Dendritic cell treated with granulocyte-macrophage colony-stimulating factor and Interleukin-4, amounts not matched to agents 40 ng/mL and 50 ng/mL, for 4 days (primary cell): ENCODE measurements around the gene ZFHX3.
A peak's percentile ranks its signal among the peaks of the same experiment; 100 is the strongest.

Source experiments
- H3K27ac Mint-ChIP-seq: one replicate; pipeline ENCODE4 v1.8.0; 2022; ENCODE audit warnings: mild to moderate bottlenecking, mixed read lengths
- H3K27me3 Mint-ChIP-seq: one replicate; pipeline ENCODE4 v1.8.0; 2022; ENCODE audit warnings: mild to moderate bottlenecking, mixed read lengths
- H3K36me3 Mint-ChIP-seq: one replicate; pipeline ENCODE4 v1.8.0; 2022; ENCODE audit warnings: low read depth, mixed read lengths
- H3K4me1 Mint-ChIP-seq: one replicate; pipeline ENCODE4 v1.8.0; 2022; ENCODE audit warnings: low read depth, mixed read lengths
- H3K4me3 Mint-ChIP-seq: one replicate; pipeline ENCODE4 v1.8.0; 2022; ENCODE audit warnings: mild to moderate bottlenecking, moderate library complexity, mixed read lengths
- H3K9me3 Mint-ChIP-seq: one replicate; pipeline ENCODE4 v1.8.0; 2022; ENCODE audit warnings: mixed read lengths
- intact Hi-C: fragments of 100-400 bp; cut with micrococcal nuclease; formaldehyde crosslinking; loops from one replicate; pipeline ENCODE4 v1.15.0; 2022

The ZFHX3 gene

DNA sequence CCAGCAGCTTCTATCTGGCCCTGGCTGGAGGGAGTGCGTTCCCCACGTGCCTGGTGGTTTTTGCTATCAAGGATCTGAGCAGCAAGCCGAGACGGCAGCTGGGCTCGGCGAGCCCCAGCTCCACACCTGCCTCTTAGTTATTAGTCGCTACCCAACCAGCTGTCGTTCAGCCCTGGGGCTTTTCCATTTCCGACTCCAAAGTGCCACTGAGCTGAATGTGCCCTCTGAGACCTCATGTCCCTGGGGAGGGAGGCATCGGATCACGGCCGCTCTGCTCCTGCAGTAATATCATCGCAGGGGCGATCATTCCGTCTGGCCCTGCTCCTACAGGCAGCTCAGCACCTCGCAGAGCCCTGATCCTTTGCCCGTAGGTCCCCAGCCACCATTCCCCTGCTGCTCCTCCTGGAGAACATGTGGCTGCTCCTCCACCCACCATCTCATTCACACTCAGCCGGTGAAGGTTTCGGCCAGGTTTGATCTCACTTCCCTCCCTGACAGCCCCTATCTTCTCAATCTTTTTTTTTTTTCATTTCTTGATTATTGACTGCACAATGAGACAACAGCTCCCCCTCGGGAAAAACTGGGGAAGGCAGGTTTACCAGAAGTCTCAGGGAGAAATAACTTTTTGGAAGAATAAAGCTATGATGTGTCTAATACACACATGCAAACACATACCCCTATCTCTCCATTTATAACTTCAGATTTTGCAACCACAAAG, 86.7 kb downstream of the ZFHX3 start:
- peaks cover 5% of the 10 kb centered on the region for H3K4me1 Mint-ChIP-seq
- H3K4me3 Mint-ChIP-seq, result no peak overlapping the region
- peaks cover 44% of the 10 kb centered on the region for H3K36me3 Mint-ChIP-seq
- H3K27me3 Mint-ChIP-seq, result no peaks in the 10 kb centered on the region
- H3K27ac Mint-ChIP-seq, result no peak overlapping the region
- intact Hi-C loops, result no loop called here
- H3K9me3 Mint-ChIP-seq, result peaks cover 12% of the 10 kb centered on the region

GRCh38 chr16:72960101-72960500, 87.8 kb downstream of the ZFHX3 start:
- Mint-ChIP-seq H3K36me3 (peaks cover 53% of the 10 kb centered on the region), H3K9me3 (peaks cover 12% of the 10 kb centered on the region), H3K27ac (no peak overlapping the region), H3K4me1 (peaks cover 5% of the 10 kb centered on the region), H3K27me3 (no peaks in the 10 kb centered on the region), H3K4me3 (no peak overlapping the region)
- intact Hi-C loops, result no loop called here

DNA sequence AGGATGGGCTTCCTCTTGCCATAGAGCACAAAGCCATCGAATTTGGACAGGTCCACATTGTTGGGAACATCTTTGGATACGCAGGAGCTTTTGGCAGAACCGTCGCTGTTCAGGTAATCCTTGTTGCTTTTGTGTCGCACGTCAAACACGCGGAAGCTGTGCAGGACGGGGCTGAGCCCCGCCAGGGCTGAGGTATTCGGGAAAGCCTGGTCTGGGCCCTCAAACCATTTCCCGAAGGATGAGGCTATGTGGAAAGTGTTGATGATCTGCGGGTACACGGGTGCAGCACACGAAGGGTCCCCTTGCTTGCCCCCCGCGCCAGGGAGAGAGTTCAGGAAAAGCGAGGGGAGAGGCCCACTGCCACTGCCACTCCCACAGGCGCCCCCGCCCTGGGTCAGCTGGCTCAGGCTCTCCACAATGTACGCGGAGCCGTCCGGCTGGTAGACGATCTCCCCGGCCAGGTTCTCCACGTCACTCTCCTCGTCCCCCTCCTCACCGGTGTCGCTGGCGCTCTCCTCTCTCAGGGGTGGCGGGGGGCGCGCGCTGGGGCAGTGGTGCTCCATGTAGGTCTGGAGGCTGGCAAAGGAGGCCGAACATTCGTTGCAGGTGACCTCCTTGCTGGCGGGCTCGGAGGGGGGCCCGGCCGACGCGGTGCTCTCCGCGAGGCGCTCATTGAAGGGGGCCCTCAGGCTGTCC, 88.5 kb downstream of the ZFHX3 start:
- Mint-ChIP-seq H3K9me3 (peaks cover 12% of the 10 kb centered on the region), H3K4me3 (no peak overlapping the region), H3K27ac (no peak overlapping the region), H3K27me3 (no peaks in the 10 kb centered on the region), H3K36me3 (peaks cover 53% of the 10 kb centered on the region), H3K4me1 (peaks cover 5% of the 10 kb centered on the region)
- intact Hi-C loops, result no loop called here

- no peaks in the 10 kb centered on the region for H3K27me3 Mint-ChIP-seq
- H3K4me3 Mint-ChIP-seq, result no peak overlapping the region
- peaks cover 12% of the 10 kb centered on the region for H3K9me3 Mint-ChIP-seq
- H3K4me1 Mint-ChIP-seq, result peaks cover 5% of the 10 kb centered on the region
- peaks cover 53% of the 10 kb centered on the region for H3K36me3 Mint-ChIP-seq
- H3K27ac Mint-ChIP-seq, result no peak overlapping the region
- intact Hi-C loops, result no loop called here
Observed at GRCh38 chr16:72958522-72959076, 89.3 kb downstream of the ZFHX3 start.

- H3K4me1 Mint-ChIP-seq, result peaks cover 5% of the 10 kb centered on the region
Observed at GRCh38 chr16:72957303-72958277, 90.3 kb downstream of the ZFHX3 start.

GRCh38 chr16:72956124-72957064, 91.5 kb downstream of the ZFHX3 start:
- Mint-ChIP-seq H3K27me3 (no peaks in the 10 kb centered on the region), H3K36me3 (peaks cover 62% of the 10 kb centered on the region), H3K9me3 (peaks cover 12% of the 10 kb centered on the region), H3K4me3 (no peak overlapping the region), H3K27ac (no peak overlapping the region), H3K4me1 (peaks cover 10% of the 10 kb centered on the region)
- intact Hi-C loops, result no loop called here

More at GRCh38 chr16:72957303-72958277, 90.3 kb downstream of the ZFHX3 start:
- no peak overlapping the region for H3K27ac Mint-ChIP-seq
- H3K36me3 Mint-ChIP-seq, result peaks cover 53% of the 10 kb centered on the region
- peaks cover 12% of the 10 kb centered on the region for H3K9me3 Mint-ChIP-seq
- H3K4me3 Mint-ChIP-seq, result no peak overlapping the region
- intact Hi-C loops, result no loop called here
- H3K27me3 Mint-ChIP-seq, result no peaks in the 10 kb centered on the region

DNA sequence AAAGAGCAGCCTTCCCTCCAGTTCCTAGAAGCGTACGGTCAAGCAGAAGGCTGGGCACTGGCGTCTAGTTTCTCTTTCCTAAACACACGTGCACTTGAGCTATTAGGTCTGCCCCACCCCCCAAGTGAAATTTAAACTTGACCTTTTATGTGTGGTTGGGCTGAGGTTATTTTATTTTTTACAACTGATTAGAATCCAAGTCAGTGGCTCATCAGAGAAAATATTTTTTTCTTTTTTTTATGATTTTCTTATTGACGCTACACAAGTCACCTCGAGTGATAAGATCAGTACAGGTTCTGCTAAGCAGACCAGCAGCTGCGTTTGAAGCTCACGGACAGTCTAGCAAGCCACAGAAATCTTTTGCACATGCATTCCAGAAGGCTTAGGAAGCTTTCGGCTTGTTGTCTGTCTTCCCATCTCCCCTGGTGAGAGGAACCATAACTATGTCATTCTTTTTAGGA, 95.1 kb downstream of the ZFHX3 start:
- peaks cover 10% of the 10 kb centered on the region for H3K4me1 Mint-ChIP-seq
- H3K4me3 Mint-ChIP-seq, result no peak overlapping the region
- no peaks in the 10 kb centered on the region for H3K27me3 Mint-ChIP-seq
- intact Hi-C loops, result no loop called here
- peaks cover 8% of the 10 kb centered on the region for H3K9me3 Mint-ChIP-seq
- no peak overlapping the region for H3K27ac Mint-ChIP-seq
- peaks cover 67% of the 10 kb centered on the region for H3K36me3 Mint-ChIP-seq

DNA sequence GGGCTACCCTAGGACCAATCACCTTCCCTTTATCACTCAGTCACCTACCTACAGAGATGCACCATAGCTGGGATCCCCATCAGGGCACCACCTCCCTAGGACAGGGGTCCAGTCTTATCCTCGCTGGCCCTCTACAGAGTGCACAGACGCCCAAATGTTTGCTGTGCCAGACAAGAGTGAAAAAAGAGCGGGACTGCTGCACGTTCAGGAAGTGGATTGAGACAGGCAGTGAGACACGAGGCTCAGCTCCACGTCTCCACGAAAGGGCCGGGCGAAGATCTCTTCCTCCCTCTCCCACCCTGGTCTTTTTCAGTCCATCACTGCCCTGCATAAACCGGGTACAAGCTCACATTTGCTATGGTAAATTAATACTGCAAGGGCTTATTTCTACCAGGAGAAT, 95.5 kb downstream of the ZFHX3 start:
- Mint-ChIP-seq H3K4me3 (no peak overlapping the region), H3K4me1 (peaks cover 10% of the 10 kb centered on the region), H3K27ac (peak overlapping the region; percentile 19), H3K36me3 (peaks cover 67% of the 10 kb centered on the region), H3K27me3 (no peaks in the 10 kb centered on the region), H3K9me3 (peaks cover 8% of the 10 kb centered on the region)
- intact Hi-C loops, result no loop called here

DNA sequence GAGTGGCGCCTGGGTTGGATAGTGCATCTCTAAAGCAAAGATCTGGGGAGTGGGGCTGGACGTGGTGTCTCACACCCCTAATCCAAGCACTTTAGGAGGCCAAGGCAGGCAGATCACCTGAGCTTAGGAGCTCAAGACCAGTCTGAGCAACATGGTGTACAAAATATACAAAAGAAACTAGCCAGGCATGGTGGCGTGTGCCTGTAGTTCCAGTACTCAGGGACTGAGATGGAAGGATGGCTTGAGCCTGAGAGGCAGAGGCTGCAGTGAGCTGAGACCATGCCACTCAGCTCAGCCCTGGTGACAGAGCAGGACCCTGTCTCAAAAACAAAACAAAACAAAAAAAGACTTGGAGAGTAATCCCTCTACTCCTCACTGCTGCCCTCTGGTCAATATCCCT, 96.0 kb downstream of the ZFHX3 start:
- Mint-ChIP-seq H3K9me3 (peaks cover 8% of the 10 kb centered on the region), H3K27ac (peak overlapping the region; percentile 19), H3K4me3 (no peak overlapping the region), H3K4me1 (peaks cover 10% of the 10 kb centered on the region), H3K27me3 (no peaks in the 10 kb centered on the region), H3K36me3 (peaks cover 67% of the 10 kb centered on the region)
- intact Hi-C loops, result no loop called here

- peaks cover 8% of the 10 kb centered on the region for H3K9me3 Mint-ChIP-seq
Observed at GRCh38 chr16:72950669-72951068, 97.3 kb downstream of the ZFHX3 start.

GRCh38 chr16:72948238-72948829, 99.6 kb downstream of the ZFHX3 start:
- Mint-ChIP-seq H3K4me3 (no peak overlapping the region), H3K9me3 (peaks cover 8% of the 10 kb centered on the region), H3K36me3 (peaks cover 75% of the 10 kb centered on the region), H3K27me3 (no peaks in the 10 kb centered on the region), H3K4me1 (peaks cover 10% of the 10 kb centered on the region), H3K27ac (no peak overlapping the region)
- intact Hi-C loops, result no loop called here

More at GRCh38 chr16:72950669-72951068, 97.3 kb downstream of the ZFHX3 start:
- intact Hi-C loops, result no loop called here
- Mint-ChIP-seq H3K27ac (no peak overlapping the region), H3K4me1 (peaks cover 10% of the 10 kb centered on the region), H3K27me3 (no peaks in the 10 kb centered on the region), H3K4me3 (no peak overlapping the region), H3K36me3 (peaks cover 67% of the 10 kb centered on the region)

- intact Hi-C loops, result no loop called here
- Mint-ChIP-seq H3K9me3 (peaks cover 8% of the 10 kb centered on the region), H3K4me1 (peaks cover 10% of the 10 kb centered on the region), H3K4me3 (no peak overlapping the region), H3K27ac (no peak overlapping the region), H3K36me3 (peaks cover 77% of the 10 kb centered on the region), H3K27me3 (no peaks in the 10 kb centered on the region)
Observed at GRCh38 chr16:72947379-72948237, 100.3 kb downstream of the ZFHX3 start.
